HG02763 (cell line): Measurements from ENCODE around the gene ACTMAP.

Experiments
- ATAC-seq: cut with Tn5 transposase; IDR thresholded peaks from one replicate; pipeline ENCODE4 v1.9.1; 2021; ENCODE audit warnings: mild to moderate bottlenecking, moderate library complexity; ENCODE audit not compliant: unreplicated experiment

Gene ACTMAP

DNA sequence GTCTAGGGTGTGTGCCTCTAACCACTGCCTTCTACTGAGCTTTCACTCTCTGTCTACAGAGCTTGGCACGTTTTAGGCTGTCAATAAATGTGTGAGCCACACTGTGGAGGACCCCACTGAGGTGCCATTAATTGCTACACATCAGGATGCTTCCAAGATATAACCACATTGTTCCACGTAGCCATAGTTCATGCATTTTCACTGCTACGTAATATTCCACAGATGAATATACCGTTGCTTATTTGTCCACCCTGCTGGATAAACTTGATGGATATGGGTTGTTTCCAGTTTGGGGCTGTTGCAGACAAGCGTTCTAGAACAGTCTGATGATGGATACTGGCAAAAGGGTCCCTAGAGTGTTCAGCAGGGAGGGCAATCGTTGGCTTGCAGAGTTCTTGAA lies 48.5 kb downstream of the ACTMAP start:
- no peak for ATAC-seq

DNA sequence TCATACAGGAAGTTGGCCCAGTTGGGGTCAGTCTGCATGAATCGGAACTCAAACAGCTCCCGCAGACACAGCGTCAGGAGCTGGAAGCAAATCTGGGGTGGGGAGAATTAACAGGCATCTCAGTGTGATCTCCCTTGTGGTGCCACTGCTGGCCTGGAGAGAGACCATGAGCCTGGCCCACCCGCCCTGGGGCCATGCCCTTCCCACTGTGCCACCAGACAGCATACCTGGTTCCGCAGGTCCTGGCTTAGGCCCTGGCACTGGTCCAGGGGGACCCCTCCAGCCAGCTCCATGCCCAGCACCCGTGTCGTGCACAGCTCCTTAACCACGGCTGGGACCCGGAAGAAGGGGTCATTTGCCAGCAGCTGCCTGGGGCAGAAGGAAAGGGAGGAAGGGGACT lies 50.2 kb downstream of the ACTMAP start:
- no peak for ATAC-seq

DNA sequence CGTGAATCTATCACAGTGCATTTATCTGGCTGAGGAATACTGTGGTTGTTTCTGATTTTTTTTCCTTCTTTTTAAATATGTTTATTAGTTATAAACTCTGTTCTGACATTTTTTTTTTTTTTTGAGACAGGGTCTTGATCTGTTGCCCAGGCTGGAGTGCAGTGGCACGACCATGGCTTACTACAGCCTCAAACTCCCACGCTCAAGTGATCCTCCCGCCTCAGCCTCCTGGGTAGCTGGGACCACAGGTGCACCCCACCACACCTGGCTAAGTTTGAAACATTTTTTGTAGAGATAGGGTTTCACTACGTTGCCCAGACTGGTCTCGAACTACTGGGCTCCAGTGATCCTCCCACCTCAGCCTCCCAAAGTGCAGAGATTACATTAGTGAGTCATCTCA lies 53.3 kb downstream of the ACTMAP start:
- ATAC-seq = no peak

DNA sequence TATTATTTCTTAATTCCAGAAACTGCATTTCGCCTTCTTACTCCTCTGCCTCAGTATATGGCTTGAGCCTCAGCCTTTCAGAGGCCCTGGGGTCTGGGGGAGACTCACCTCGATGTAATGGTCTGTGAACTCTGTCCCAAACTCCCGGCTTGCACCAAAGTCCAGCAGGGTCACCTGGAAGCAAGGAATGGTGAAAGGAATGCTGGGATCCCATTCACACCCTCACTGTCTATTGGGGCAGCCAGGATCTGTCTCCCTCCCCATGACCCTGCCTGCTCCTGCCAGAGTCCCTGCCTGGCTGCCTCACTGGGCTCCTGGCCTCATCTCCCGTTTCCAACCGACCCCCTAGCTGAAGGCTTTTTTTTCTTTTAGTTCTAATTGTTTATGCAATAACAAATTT lies 54.4 kb downstream of the ACTMAP start:
- ATAC-seq = no peak

DNA sequence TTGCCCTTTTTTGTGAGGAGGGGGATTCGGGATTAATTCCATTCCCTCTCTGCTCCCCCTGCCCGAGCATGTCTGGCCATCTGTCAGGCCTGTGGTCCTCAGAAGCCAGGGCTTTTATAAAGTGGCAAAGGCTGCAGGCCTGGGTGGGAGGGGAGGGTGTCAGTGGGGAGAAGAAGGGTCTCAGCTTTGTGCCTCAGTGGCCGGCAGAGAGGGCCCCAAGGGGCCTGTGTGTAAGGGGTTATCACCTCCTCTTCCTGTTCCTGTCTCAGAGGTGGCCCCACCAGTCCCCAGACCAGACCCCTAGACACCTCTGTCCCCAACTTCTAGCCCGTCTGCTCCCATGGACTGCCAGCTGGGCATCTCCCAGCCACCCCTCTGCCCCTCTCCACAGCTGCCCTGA lies 56.4 kb downstream of the ACTMAP start:
- ATAC-seq = no peak

DNA sequence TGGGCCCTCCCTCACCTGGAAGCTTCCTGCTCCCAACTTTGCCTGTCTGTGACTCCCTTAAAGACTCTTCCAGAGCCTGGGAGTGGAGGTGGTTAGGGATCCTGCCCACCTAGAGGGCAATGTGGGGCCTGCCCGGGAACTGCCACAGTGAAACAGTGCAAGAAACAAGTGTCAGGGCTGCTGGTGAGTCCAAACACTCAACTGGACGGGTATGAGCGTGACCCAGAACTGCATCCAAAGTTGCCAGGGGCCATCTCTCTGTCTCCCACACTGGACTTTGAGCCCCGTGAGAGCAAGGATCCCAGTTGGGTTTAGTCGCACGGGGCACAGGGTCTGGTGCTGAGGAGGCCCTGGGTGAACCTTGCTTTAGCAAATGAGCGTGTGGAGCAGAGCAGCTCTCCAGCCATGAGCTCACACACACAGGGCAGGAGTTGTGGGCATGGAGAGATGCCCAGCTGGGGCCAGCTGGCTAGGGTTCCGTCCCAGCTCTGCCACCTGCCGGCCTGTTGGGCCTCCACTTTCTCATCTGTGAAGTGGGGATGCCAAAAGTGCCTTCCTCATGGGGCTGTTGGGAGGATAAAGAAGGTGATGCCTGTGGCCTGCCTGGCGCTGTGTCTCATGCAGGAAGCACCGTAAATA lies 57.0 kb downstream of the ACTMAP start:
- no peak for ATAC-seq

DNA sequence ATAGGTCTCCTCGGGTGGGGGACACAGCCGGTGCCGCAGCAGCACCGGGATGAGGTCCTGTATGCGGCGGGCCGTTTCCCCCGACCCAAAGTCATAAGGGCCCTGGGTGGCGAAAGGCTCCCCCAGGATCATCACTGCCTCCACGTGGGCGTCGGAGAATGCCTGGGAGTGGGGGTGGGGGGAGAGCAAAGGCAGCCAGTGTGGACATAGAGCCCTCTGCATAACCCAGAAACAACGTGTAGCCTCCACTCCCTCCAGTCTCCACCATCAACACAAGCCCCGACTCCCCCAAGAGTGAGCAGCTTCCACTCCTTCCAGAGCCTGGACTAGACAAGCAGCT lies 58.1 kb downstream of the ACTMAP start:
- no peak for ATAC-seq

DNA sequence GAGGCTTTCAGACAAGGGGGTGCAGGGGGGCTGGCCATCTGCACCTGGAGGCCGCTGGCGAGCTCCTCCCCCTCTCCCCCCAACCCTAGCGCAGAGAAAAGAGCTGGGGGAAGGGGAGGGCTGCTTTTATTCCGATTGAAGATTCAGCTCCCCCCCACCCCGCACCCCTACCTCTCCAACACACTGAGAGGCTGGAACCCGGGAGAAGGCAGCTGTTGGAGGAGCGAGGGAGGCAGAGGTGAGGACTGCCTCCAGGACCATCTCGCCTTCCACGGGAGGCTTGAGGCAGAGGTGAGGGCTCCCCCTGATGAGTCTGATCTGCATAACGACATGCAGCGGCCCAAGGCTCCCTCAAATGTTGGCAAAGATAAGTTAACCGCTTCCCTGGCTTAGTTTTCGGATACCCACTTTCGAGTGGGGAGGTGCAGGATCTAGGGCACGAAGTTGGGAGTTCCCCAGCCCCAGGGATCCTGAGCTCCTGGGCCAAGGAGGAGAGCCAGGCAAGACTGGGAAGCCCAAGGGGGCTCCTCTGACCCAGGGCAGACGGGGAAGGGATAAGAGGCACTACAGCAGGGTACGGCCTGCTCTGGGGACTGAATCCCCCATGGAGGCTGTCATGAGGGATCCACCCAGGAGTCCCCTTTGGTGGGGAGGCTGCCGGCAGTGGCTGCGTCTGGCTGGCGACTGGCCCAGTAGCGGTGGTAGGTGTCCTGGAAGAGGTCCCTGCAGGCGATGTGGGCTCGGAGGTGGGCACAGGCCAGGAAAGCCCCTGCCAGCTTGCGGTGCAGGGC lies 58.7 kb downstream of the ACTMAP start:
- ATAC-seq = no peak
